CD14-positive monocyte (primary cell): ENCODE data around the gene ZSCAN26. TPM values are rescaled to one million over a fixed set of nuclear protein-coding genes. Genes with fewer than 3 reads are reported as not detected.
A peak's percentile ranks its signal among the peaks of the same experiment; 100 is the strongest.

Source experiments
- DNase-seq, 3 donors: peaks; one replicate each; pipeline ENCODE4 v3.0.0-alpha.2; 2011 to 2022
- H2AFZ ChIP-seq: 2 replicates; pipeline ENCODE4 v1.6.0; 2012; ENCODE audit warnings: mild to moderate bottlenecking, low read depth, low read length, inconsistent platforms; ENCODE audit not compliant: insufficient read depth, poor library complexity, severe bottlenecking
- H3K27ac ChIP-seq, 2 donors: 1 replicate in 1 of 2; 2 replicates in 1 of 2; pipeline ENCODE4 v1.5.1; 2012 to 2013; ENCODE audit warnings: low read length in 2 of 2, control low read depth in 1 of 2, inconsistent platforms in 1 of 2, low read depth in 1 of 2, mild to moderate bottlenecking in 1 of 2
- H3K27me3 ChIP-seq, 2 donors: one replicate each; pipeline versions ENCODE4 v1.6.0 to v1.6.1; 2011 to 2013; ENCODE audit warnings: low read length in 2 of 2; ENCODE audit not compliant: control insufficient read depth in 2 of 2, insufficient read depth in 2 of 2
- H3K36me3 ChIP-seq, 2 donors: replicated peaks in 1 of 2; 1 replicate in 1 of 2; 2 replicates in 1 of 2; pipeline versions ENCODE4 v1.5.1 to v1.6.1; 2012 to 2013; ENCODE audit warnings: low read length in 2 of 2, control low read depth in 1 of 2, inconsistent platforms in 1 of 2, mild to moderate bottlenecking in 1 of 2; ENCODE audit not compliant: insufficient read depth in 2 of 2, control insufficient read depth in 1 of 2
- H3K4me1 ChIP-seq, 2 donors: 1 replicate in 1 of 2; 2 replicates in 1 of 2; pipeline versions ENCODE4 v1.5.1 to v1.6.1; 2012 to 2013; ENCODE audit warnings: low read length in 2 of 2, control low read depth in 1 of 2, inconsistent platforms in 1 of 2, mild to moderate bottlenecking in 1 of 2, moderate library complexity in 1 of 2; ENCODE audit not compliant: insufficient read depth in 2 of 2, control insufficient read depth in 1 of 2
- H3K4me2 ChIP-seq: replicated peaks from 2 replicates; pipeline ENCODE3; 2012; ENCODE audit warnings: low read length, moderate library complexity, mild to moderate bottlenecking; ENCODE audit not compliant: poor library complexity, severe bottlenecking; ENCODE audit errors: extremely low read depth
- H3K4me3 ChIP-seq, 3 experiments: fragments of 200-600 bp in 1 of 3; sonication (generic) in 1 of 3; replicated peaks in 1 of 3; 1 replicate in 2 of 3; 2 replicates in 1 of 3; pipeline ENCODE4 v1.5.1; 2011 to 2013; ENCODE audit warnings: low read length in 3 of 3, mild to moderate bottlenecking in 3 of 3, control low read depth in 2 of 3, low read depth in 2 of 3, inconsistent platforms in 1 of 3, moderate library complexity in 1 of 3
- H3K79me2 ChIP-seq: 2 replicates; pipeline ENCODE4 v1.6.0; 2012; ENCODE audit warnings: mild to moderate bottlenecking, control low read depth, inconsistent platforms, low read length, moderate library complexity; ENCODE audit not compliant: insufficient read depth
- H3K9ac ChIP-seq: 2 replicates; pipeline ENCODE4 v1.6.0; 2017; ENCODE audit warnings: low read length, mild to moderate bottlenecking; ENCODE audit not compliant: insufficient read depth, poor library complexity, severe bottlenecking
- H3K9me3 ChIP-seq, 2 donors: replicated peaks in 1 of 2; 1 replicate in 1 of 2; 2 replicates in 1 of 2; pipeline versions ENCODE4 v1.5.1 to v1.6.1; 2012 to 2013; ENCODE audit warnings: low read length in 2 of 2, control low read depth in 1 of 2; ENCODE audit not compliant: control insufficient read depth in 1 of 2, insufficient read depth in 1 of 2
- H4K20me1 ChIP-seq: 2 replicates; pipeline ENCODE4 v1.6.0; 2012; ENCODE audit warnings: mild to moderate bottlenecking, low read length, control low read depth, moderate library complexity; ENCODE audit not compliant: insufficient read depth
- H3K27ac Mint-ChIP-seq, 7 donors: one replicate each; pipeline ENCODE4 v1.8.0; 2020; ENCODE audit warnings: mild to moderate bottlenecking in 7 of 7, mixed read lengths in 7 of 7, moderate library complexity in 6 of 7, inconsistent platforms in 2 of 7
- H3K27me3 Mint-ChIP-seq, 3 donors: one replicate each; pipeline ENCODE4 v1.8.0; 2021 to 2022; ENCODE audit warnings: low read depth in 3 of 3, mild to moderate bottlenecking in 3 of 3, mixed read lengths in 3 of 3, moderate library complexity in 3 of 3, inconsistent platforms in 1 of 3
- H3K36me3 Mint-ChIP-seq, 2 donors: one replicate each; pipeline ENCODE4 v1.8.0; 2020; ENCODE audit warnings: mixed read lengths in 2 of 2, inconsistent platforms in 1 of 2, mild to moderate bottlenecking in 1 of 2
- H3K4me1 Mint-ChIP-seq: one replicate; pipeline ENCODE4 v1.8.0; 2020; ENCODE audit warnings: mild to moderate bottlenecking, mixed read lengths
- H3K4me3 Mint-ChIP-seq, 2 donors: one replicate each; pipeline ENCODE4 v1.8.0; 2020; ENCODE audit warnings: mild to moderate bottlenecking in 2 of 2, mixed read lengths in 2 of 2, moderate library complexity in 1 of 2
- H3K9me3 Mint-ChIP-seq, 7 donors: one replicate each; pipeline ENCODE4 v1.8.0; 2020 to 2022; ENCODE audit warnings: mixed read lengths in 7 of 7, mild to moderate bottlenecking in 6 of 7, moderate library complexity in 6 of 7, inconsistent platforms in 2 of 7
- CTCF ChIP-seq: fragments of 200-600 bp; IDR thresholded peaks from one replicate; pipeline ENCODE4 v1.8.0; 2022; ENCODE audit warnings: antibody characterized with exemption, mild to moderate bottlenecking
- WGBS: methylation state at CpG from one replicate; pipeline ENCODE4 v1.1.5; 2013; ENCODE audit warnings: missing lambda C conversion rate; ENCODE audit not compliant: insufficient coverage; 5-methylcytosine and 5-hydroxymethylcytosine counted together
- intact Hi-C, 2 donors: fragments of 100-400 bp; cut with micrococcal nuclease; formaldehyde crosslinking; loops; one replicate each; pipeline versions ENCODE4 v1.15.0 to v1.15.1; 2023
- polyA plus RNA-seq, 3 donors: library from polyadenylated mRNA; depleted of rRNA in 1 of 3; unstranded in 2 of 3; stranded (reverse) in 1 of 3; fragments of 300-500 nt in 2 of 3; fragments of >200 nt in 1 of 3; fragmentation: Illumina TruSeq in 2 of 3; gene quantifications; 1 replicate in 2 of 3; 2 replicates in 1 of 3; pipeline ENCODE4 v1.2.3, GENCODE V29; 2012 to 2021

ZSCAN26 gene
- polyA plus RNA-seq, 3 donors = 3.4 to 8.3 (median 3.5) TPM

- H4K20me1 ChIP-seq = no peaks in the 10 kb centered on the region
- peaks cover 21 to 25% of the 10 kb centered on the region in 2 donors for H3K36me3 ChIP-seq
- H3K9me3 Mint-ChIP-seq = peaks cover 0 to 2% (median 0%) of the 10 kb centered on the region in 7 donors
- H3K4me3 Mint-ChIP-seq = peak overlapping the region; percentile 92 to 97
- H3K27ac Mint-ChIP-seq = peak overlapping the region in 3 of 7 donors; percentile 19 to 87 (median 68)
- peak overlapping the region in 1 of 2 donors; percentile 72 for H3K27ac ChIP-seq
- peaks cover 11% of the 10 kb centered on the region for H3K79me2 ChIP-seq
- 0% methylated on average over 1 of the region's 9 CpGs for WGBS
- intact Hi-C loops = loop anchor here in 1 of 2 donors (5.0 kb wide), 1 partner anchor 82 kb away; the partner anchor contains the start of gene ZKSCAN8
- H3K27me3 ChIP-seq = peaks cover 26 to 27% of the 10 kb centered on the region in 2 donors
- H3K9me3 ChIP-seq = no peaks in the 10 kb centered on the region
- peaks cover 13 to 20% of the 10 kb centered on the region in 2 donors for H3K4me1 ChIP-seq
- H3K4me2 ChIP-seq = peak overlapping the region; percentile 88
- H3K4me1 Mint-ChIP-seq = peaks cover 21% of the 10 kb centered on the region
- TF ChIP-seq CTCF = no peak
- peaks cover 22 to 36% (median 29%) of the 10 kb centered on the region in 3 donors for H3K27me3 Mint-ChIP-seq
- no peak for DNase-seq
- H2AFZ ChIP-seq = peak overlapping the region; percentile 92
- peak overlapping the region; percentile 74 for H3K9ac ChIP-seq
- H3K4me3 ChIP-seq = peak overlapping the region; percentile 53 to 94 (median 86)
- H3K36me3 Mint-ChIP-seq = peaks cover 23 to 24% of the 10 kb centered on the region in 2 donors
Observed at GRCh38 chr6:28224131-28225055, 42.5 kb upstream of the ZSCAN26 start.

GRCh38 chr6:28225056-28225834, 41.7 kb upstream of the ZSCAN26 start, which contains the start of gene ZSCAN9:
ZSCAN9 (plus strand) TSS chr6:28225275; CDS start chr6:28227085, 1,810 bp downstream.
- under 1% methylated on average over 41 of the region's 45 CpGs for WGBS
- Histone ChIP-seq H3K4me3 (peak within 1 kb of the TSS; percentile 53 to 94 (median 86)), H3K79me2 (peaks cover 11% of the 10 kb centered on the region), H3K27ac (peak within 1 kb of the TSS in 1 of 2 donors; percentile 72), H3K4me2 (peak within 1 kb of the TSS; percentile 88), H4K20me1 (no peaks in the 10 kb centered on the region), H3K9me3 (no peaks in the 10 kb centered on the region), H3K4me1 (peaks cover 13 to 18% of the 10 kb centered on the region in 2 donors), H3K36me3 (peaks cover 26 to 34% of the 10 kb centered on the region in 2 donors), H3K9ac (peak within 1 kb of the TSS; percentile 74), H2AFZ (peak within 1 kb of the TSS; percentile 92), H3K27me3 (peaks cover 18% of the 10 kb centered on the region in 2 donors)
- intact Hi-C loops = no loop called here
- peaks cover 30% of the 10 kb centered on the region in 2 donors for H3K36me3 Mint-ChIP-seq
- peak within 1 kb of the TSS; percentile 92 to 97 for H3K4me3 Mint-ChIP-seq
- peaks cover 20% of the 10 kb centered on the region for H3K4me1 Mint-ChIP-seq
- DNase-seq = peak; percentile 64 to 75 (median 74)
- H3K27ac Mint-ChIP-seq = peak within 1 kb of the TSS; percentile 35 to 87 (median 75)
- no peaks in the 10 kb centered on the region for H3K9me3 Mint-ChIP-seq
- TF ChIP-seq CTCF = no peak
- peaks cover 14 to 28% (median 20%) of the 10 kb centered on the region in 3 donors for H3K27me3 Mint-ChIP-seq
